GM21423 (cell line): ENCODE results near the gene CDH4.

Experiments
- ATAC-seq: cut with Tn5 transposase; IDR thresholded peaks from one replicate; pipeline ENCODE4 v1.9.1; 2021; ENCODE audit warnings: mild to moderate bottlenecking, moderate library complexity; ENCODE audit not compliant: unreplicated experiment

Gene CDH4

GRCh38 chr20:61434341-61434781 lies 182.3 kb downstream of the CDH4 start:
- ATAC-seq = no peak

GRCh38 chr20:61435184-61435822 lies 183.2 kb downstream of the CDH4 start:
- ATAC-seq = no peak

GRCh38 chr20:61435823-61436220 lies 183.8 kb downstream of the CDH4 start:
- no peak for ATAC-seq

- ATAC-seq = no peak
Measured at GRCh38 chr20:61436283-61436666, 184.2 kb downstream of the CDH4 start.

- no peak for ATAC-seq
Measured at GRCh38 chr20:61436667-61437279, 184.7 kb downstream of the CDH4 start.

GRCh38 chr20:61437280-61438206 lies 185.5 kb downstream of the CDH4 start:
- ATAC-seq = no peak

- ATAC-seq = no peak
Measured at GRCh38 chr20:61438285-61438684, 186.2 kb downstream of the CDH4 start.

- ATAC-seq = no peak
Measured at GRCh38 chr20:61439251-61439650, 187.2 kb downstream of the CDH4 start.

- no peak for ATAC-seq
Measured at GRCh38 chr20:61440548-61441055, 188.5 kb downstream of the CDH4 start.

- ATAC-seq = no peak
Measured at GRCh38 chr20:61441537-61441936, 189.5 kb downstream of the CDH4 start.

GRCh38 chr20:61442075-61442670 lies 190.1 kb downstream of the CDH4 start:
- no peak for ATAC-seq

GRCh38 chr20:61442718-61443117 lies 190.7 kb downstream of the CDH4 start:
- ATAC-seq = no peak

- ATAC-seq = no peak
Measured at GRCh38 chr20:61443443-61444126, 191.5 kb downstream of the CDH4 start.

- ATAC-seq = no peak
Measured at GRCh38 chr20:61444637-61445036, 192.6 kb downstream of the CDH4 start.

GRCh38 chr20:61445138-61445537 lies 193.1 kb downstream of the CDH4 start:
- ATAC-seq = no peak

GRCh38 chr20:61445741-61446140 lies 193.7 kb downstream of the CDH4 start:
- no peak for ATAC-seq

GRCh38 chr20:61447952-61448351 lies 195.9 kb downstream of the CDH4 start:
- no peak for ATAC-seq

- ATAC-seq = no peak
Measured at GRCh38 chr20:61448386-61448785, 196.3 kb downstream of the CDH4 start.

- ATAC-seq = no peak
Measured at GRCh38 chr20:61449057-61449609, 197.1 kb downstream of the CDH4 start.

- no peak for ATAC-seq
Measured at GRCh38 chr20:61449916-61450315, 197.9 kb downstream of the CDH4 start.
